ENCODE results near the gene NCDN. TPM values are rescaled to one million over a fixed set of nuclear protein-coding genes. Genes with fewer than 3 reads are reported as not detected.

Gene NCDN
- total RNA-seq, 1 donor from 2014 or later, result 65.6 TPM

- FAIRE-seq, result no peak
Measured at GRCh38 chr1:35587736-35588135, 30.1 kb downstream of the NCDN start.

DNA sequence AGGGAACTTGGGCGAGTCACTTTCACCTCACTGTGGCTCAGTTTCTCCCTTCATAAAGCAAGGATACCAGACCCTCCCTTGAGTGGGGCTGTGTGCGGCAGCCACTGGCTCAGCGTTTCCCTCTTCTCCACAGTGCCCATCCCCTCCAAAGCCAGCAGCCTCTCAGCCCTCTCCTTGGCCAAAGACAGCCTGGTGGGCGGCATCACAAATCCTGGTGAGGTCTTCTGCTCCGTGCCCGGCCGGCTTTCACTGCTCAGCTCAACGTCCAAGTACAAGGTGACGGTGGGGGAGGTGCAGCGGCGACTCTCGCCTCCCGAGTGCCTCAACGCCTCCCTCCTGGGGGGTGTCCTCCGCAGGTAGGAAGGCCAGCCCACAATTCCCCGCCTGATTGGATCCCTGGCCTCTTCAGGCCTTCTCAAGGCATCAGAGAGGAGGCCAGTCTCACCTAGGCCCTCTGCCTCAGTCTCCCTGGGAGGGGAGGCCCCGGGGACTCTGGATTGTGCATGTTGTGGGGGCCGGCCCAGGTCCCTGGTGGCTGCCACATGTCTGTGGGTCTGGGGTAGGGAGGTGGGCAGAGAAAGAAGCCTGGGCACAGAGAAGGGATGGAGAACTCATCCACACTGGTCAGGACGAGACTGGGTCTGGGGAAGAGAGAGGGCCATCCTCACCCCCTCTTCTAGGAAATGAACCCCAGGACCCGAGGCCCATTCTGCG lies 30.8 kb downstream of the NCDN start:
- DNase-seq (ENCODE audit: low spot score in 2 of 2) (no peak), FAIRE-seq (no peak)

More at GRCh38 chr1:35587736-35588135, 30.1 kb downstream of the NCDN start:
- no peak for DNase-seq (ENCODE audit: low spot score in 2 of 2)

GRCh38 chr1:35589516-35590427 lies 32.2 kb downstream of the NCDN start:
- DNase-seq (ENCODE audit: low spot score in 2 of 2) (no peak), FAIRE-seq (no peak)

- no peak for FAIRE-seq
- no peak for DNase-seq (ENCODE audit: low spot score in 2 of 2)
Measured at GRCh38 chr1:35590476-35591040, 33.0 kb downstream of the NCDN start.

GRCh38 chr1:35591211-35591610 lies 33.6 kb downstream of the NCDN start:
- no peak for FAIRE-seq
- DNase-seq (ENCODE audit: low spot score in 2 of 2), result no peak

DNA sequence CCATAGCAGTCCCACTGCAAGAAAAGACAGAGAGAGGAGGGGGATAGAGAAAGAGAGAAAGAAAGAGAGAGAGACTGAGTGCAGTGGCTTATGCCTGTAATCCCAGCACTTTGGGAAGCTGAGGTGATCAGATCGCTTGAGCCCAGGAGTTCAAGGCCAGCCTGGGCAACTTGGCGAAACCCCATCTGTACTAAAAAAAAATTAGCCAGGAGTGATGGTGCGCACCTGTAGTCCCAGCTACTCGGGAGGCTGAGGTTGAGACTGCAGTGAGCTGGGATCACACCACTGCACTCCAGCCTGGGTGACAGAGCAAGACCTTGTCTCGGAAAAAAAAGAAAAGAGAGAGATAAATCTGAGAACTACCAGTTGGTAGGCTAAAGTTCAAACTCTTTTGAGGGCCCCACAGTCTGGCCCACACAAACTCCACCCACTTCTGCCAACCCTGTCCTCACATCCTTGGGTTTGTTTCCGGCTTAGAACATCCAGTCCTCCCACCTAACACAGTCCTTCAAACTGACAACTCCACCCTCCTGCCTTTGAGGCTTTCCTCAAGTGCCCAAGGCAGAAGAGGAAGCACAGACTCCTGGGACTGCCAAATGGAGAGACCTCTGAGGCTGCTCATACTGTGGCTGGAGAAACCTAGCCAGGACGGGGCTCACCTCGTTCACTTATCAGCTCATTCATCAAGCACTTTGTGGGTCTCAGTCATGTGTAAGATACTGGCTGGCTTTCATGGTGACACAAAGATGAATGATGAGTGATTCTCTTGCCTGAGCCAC lies 35.6 kb downstream of the NCDN start:
- FAIRE-seq (no peak), DNase-seq (ENCODE audit: low spot score in 2 of 2) (no peak)

DNA sequence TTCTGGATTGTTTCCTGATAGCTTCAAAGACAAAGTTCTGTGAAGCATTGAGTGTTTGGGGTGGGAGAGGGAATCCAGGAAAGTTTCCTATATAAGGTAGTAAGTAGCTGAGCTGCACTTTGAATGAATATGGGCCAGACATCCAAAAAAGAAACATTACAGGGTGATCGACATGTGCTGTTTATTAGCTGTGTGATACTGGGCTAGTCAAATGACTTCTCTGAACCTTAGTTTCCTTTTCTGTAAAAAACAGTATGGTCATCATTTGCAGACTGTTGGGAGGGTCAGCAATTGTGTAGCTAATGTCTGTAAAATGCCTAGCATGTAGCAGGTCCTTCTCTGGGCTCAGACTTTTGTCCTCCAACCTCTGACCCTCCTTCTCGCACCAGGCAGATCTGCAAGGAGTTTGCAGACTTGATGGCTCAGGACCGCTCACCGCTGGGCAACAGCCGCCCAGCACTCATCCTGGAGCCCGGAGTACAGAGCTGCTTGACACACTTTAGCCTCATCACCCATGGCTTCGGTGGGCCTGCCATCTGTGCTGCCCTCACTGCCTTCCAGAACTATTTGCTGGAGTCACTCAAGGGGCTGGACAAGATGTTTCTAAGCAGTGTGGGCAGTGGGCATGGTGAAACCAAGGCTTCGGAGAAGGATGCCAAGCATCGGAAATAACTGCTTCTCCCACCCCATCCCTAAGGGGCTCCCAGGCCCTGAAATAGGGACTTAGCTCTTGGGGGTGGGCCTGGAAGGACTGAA lies 36.6 kb downstream of the NCDN start:
- FAIRE-seq, result no peak

DNA sequence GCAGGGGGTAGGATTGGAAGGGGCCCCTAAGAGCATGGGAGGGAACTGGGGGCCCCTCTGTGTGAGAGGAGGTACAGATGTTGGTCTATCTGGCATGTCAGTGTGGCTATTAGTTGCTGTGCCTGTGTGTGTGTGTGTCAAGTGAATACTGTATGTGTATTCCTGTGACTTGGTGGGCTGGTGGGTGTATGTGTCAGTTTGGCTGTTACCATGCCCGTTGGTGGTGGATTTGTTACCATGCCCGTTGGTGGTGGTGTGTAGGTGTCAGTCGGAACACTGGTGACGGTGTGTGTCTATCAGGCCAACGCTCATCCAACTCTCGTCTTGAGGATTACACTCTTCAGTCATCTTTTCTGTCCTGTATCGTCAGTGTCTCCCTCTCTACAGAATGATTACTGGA lies 38.1 kb downstream of the NCDN start:
- no peak for DNase-seq (ENCODE audit: low spot score in 2 of 2)
- FAIRE-seq, result no peak

More for the DNA sequence above, 36.6 kb downstream of the NCDN start:
- DNase-seq (ENCODE audit: low spot score in 2 of 2), result no peak

DNA sequence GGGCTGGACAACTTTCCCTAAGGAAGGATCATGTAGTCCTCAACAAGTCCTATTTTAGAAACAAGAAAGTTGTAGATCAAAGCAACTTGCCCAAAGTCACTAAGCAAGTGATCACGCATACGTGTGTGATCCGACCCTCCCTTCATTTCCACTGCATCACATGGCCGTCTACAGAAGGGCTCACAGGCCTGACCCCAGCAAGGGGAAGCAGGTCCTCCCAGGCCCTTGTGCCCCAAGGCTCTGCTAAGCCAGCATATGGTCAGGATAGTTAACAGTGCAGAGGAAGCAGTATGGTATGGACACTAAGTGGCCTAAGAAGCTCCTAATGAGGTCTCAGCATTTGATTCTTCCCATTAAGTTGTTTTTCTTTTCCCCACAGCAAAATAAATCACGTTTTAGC lies 40.3 kb downstream of the NCDN start:
- FAIRE-seq, result no peak
- DNase-seq (ENCODE audit: low spot score in 2 of 2), result no peak

DNA sequence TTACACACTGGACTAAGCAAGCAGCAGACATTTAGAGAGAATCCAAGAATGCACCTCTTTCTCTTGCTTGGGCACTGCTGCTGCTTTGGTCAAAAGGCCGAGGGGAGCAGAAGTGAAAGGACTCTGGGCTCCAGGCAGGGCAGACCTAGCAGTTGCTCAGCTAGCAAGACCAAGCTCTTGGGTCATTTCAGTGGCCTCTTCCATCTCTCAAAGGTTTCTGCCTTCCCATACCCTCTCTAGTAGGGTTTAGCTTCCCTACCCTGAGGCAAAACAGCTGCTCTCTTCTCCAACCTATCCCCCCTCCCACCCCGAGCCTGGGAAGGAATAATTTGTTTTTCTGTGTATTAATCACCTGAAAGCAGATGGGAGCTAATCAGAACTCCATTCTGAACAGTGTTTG lies 41.3 kb downstream of the NCDN start:
- no peak for FAIRE-seq
- no peak for DNase-seq (ENCODE audit: low spot score in 2 of 2)

DNA sequence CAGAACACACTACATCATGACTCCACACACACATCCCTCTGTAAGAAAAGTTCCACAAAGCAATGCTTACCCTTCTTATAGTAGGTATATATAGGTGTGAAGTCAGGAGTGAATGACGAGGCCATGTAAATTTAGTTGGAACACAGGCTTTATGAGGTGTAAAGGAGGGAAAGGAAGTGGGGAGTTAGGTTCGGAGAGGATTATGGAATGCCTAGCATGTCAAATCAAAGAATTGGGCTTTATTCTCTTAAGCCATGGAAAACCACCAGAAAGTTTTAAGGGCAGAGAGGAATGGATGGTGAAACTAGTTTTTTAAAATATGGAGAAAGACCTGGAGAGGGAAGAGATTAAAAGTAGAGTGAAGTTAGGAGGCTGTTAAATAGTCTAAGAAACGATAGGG lies 41.8 kb downstream of the NCDN start:
- FAIRE-seq (no peak), DNase-seq (ENCODE audit: low spot score in 2 of 2) (no peak)

DNA sequence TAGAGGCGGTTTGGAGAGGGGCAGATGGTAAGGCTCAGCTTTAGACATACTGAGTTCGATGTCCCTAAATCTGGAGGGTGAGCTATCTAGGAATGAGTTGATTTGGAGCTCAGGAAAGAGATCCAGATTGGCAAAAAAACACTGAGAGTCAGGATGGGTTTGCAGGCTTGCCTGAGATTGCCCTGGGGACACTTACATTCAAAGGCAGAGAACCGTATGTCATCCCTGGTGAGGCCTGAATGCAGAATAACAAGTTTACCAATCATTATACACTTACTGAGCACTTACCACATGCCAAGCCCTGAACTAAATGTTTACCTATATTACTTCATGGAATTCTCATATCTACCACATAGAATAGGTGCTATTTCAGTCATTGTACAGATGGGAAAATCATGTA lies 43.0 kb downstream of the NCDN start:
- no peak for FAIRE-seq
- no peak for DNase-seq (ENCODE audit: low spot score in 2 of 2)

GRCh38 chr1:35603468-35603867 lies 45.9 kb downstream of the NCDN start:
- no peak for DNase-seq (ENCODE audit: low spot score in 2 of 2)
- no peak for FAIRE-seq

- DNase-seq (ENCODE audit: low spot score in 2 of 2) (no peak), FAIRE-seq (no peak)
Measured at GRCh38 chr1:35603941-35604340, 46.3 kb downstream of the NCDN start.

- FAIRE-seq, result no peak
- no peak for DNase-seq (ENCODE audit: low spot score in 2 of 2)
Measured at GRCh38 chr1:35605071-35605866, 47.7 kb downstream of the NCDN start.

DNA sequence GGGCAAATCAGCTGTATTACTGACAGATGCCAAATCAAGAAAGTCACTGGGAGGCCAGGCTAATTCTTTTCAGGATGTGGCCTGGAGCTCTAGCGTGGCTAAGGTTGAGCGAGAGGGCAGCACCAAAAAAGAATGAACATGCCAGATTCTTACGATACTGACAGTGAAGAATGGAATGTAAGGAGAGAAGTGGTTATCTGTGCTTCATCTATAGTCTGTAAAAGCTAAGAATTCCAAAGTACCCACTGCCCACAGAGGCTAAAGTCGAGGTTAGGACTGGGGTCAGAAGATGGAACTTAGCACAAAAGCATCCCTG lies 48.2 kb downstream of the NCDN start:
- DNase-seq (ENCODE audit: low spot score in 2 of 2) (no peak), FAIRE-seq (no peak)

DNA sequence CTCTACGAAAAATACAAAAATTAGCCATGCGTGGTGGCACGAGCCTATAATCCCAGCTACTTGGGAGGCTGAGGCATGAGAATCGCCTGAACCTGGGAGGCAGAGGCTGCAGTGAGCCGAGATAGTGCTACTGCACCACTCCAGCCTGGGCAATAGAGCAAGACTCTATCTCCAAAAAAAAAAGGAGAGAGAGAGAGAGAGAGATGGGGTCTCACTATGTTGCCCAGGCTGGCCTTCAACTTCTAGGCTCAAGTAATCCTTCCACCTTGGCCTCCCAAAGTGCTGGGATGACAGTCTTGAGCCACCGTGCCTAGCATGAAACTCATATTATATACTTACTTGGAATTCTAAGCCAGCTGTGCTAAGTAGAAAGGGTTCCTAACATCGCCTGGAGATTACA lies 54.1 kb downstream of the NCDN start:
- no peak for DNase-seq (ENCODE audit: low spot score in 2 of 2)
- no peak for FAIRE-seq

DNA sequence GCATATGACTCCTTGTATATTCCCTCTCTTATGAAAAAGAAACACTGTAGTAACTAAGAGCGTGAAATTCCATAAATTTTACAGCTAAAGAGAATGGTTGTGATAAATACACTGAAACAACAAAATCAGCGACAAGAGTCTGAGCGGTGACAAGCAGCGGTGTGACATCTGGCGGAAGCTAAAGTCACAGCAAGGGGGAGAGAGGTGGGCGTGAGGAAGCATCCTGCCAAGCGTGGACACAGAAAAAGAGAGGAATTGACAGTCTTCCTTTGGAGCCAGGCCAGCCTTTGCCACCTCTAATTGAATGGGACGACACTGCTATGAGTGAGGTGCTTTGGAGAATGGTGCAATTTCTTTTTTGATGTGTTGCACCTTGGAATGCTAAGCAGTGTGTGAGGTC lies 57.8 kb downstream of the NCDN start:
- FAIRE-seq, result no peak
- DNase-seq (ENCODE audit: low spot score in 2 of 2), result no peak
